Brain pericyte (primary cell): ENCODE results near the gene AK5.

ENCODE experiments used
- DNase-seq: peaks from one replicate; pipeline ENCODE4 v3.0.0-alpha.2; 2012; ENCODE audit warnings: low read depth, low spot score

Gene AK5

DNA sequence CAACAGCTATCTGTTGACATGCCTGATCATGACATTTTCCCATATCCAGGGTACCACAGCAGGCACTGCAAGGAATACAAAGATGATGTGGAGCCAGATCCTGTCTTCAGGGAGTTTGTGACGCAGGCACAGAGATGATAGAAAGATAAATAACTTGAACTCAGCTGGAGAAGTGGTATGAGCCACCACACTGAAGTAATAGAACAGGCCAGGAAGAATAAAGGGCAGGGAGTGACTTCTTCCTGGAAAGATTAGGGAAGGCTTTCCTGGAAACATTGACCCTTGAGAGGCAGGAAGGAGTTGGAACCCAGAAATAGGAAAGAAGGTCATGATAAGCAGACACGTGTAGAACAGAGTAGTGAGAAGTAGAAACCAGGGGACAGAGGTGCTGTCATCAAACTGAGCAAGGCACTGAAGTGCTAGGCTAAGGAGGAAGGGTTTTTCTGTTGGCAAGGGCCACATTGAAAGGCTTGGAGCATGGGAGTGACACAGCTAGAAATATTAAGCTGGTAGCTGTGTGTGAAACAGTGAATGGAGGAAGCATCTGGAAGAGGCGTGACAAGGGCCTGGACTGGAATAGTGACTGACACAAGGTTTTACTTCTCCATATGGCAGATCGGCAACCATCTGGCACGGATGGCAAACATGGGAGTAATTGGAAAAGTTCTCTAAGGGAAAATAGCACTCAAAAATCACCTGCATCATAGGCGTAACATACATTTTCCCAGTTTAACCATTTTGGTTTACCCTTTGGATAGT, 68.4 kb downstream of the AK5 start:
- DNase-seq = no peak

GRCh38 chr1:77354536-77354935, 72.7 kb downstream of the AK5 start:
- no peak for DNase-seq

- no peak for DNase-seq
Measured at GRCh38 chr1:77355010-77355409, 73.2 kb downstream of the AK5 start.

GRCh38 chr1:77356136-77356535, 74.3 kb downstream of the AK5 start:
- no peak for DNase-seq

DNA sequence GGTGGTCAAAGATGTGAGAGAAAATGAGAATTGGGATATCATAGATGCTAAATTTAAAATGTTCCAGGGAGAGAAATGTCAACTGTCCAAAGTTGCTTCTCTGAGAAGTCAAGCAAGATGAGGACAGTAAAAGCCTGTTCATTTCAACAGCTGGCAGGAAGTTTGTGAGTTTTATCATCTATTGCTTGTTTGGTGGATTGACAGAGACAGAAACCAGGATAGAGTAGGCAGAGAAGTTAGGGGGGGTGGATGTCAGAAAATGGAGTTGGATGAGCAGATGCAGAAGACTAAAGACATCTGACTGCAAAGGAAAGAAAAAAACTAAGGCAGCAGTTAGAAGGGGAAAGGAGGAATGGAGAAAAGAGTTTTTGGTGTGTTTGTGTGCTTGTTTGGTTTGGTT, 78.4 kb downstream of the AK5 start:
- DNase-seq = no peak

GRCh38 chr1:77361621-77362020, 79.8 kb downstream of the AK5 start:
- no peak for DNase-seq

DNA sequence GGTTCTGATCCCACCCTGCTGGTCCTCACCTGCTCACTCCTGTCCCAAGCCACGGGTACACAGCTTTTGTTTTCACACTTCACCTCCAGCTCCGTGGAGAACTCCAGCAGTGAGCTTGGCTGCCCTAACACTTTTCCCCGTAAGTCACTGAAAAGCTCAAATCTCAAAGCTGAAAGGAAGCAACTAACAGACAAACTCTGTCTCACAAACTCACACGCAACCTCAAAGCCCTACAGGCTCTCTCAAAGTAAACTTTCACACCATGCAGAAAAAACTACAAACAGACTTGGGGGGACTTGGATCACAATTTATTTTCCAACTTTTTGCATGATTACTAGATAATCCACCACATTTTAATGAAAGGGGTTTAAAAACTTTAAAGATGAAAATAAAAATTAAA, 88.3 kb downstream of the AK5 start:
- no peak for DNase-seq

GRCh38 chr1:77370583-77371306, 88.9 kb downstream of the AK5 start:
- peak; percentile 41 for DNase-seq

DNA sequence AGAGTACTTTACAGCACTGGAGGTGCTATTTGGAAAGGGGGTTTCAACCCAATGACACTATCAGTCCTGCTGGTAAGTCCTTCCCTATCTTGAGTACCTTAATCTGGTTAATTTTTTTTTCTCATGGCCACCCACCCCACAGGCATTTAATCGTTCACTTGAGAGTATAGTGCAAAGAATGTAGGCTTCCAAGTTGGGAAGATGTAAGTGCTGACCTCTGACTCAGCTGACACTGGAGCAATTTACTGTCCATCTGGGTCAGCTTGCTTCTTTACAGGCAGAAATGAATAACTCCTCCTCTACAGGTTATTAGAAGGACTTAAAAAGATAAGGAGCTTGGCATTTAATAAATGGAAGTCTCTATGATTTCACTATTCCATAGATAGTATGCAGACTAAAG, 89.6 kb downstream of the AK5 start:
- DNase-seq = no peak

DNA sequence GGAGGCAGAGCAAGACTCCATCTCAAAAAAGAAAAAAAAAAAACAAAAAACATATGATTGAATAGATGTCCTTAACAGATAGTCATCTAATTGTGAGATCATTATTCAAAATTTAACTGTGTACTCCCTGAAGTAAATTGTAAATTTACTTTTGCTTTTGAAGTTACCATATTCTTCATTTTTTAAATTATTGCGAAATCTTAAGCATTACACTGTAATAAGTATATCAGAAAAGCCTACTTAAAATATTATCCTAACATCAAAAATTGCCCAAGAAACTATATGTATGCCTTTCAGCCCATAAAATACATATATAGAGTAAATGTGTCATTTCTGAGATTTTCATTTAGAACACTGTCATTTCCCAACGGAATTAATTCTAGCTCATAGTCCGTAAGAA, 91.9 kb downstream of the AK5 start:
- DNase-seq = no peak

- no peak for DNase-seq
Measured at GRCh38 chr1:77375541-77375940, 93.7 kb downstream of the AK5 start.

- DNase-seq = no peak
Measured at GRCh38 chr1:77375990-77376389, 94.2 kb downstream of the AK5 start.

GRCh38 chr1:77378723-77379535, 97.1 kb downstream of the AK5 start:
- DNase-seq = peak; percentile 94

DNA sequence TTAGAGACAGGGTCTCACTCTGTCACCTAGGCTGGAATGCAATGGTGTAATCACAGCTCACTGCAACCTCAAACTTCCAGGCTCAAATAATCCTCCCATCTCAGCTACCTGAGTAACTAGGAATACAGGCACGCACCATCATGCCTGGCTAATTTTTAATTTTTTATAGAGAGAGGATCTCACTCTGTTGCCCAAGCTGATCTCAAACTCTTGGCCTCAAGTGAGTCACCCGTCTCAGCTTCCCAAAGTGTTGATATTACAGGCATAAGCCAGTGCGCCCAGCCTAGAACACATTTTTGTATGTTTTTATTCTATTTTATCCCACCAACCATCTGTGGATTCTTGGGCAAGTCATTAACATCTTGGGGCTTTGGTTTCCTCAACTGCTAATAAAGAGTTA, 100.5 kb downstream of the AK5 start:
- no peak for DNase-seq

GRCh38 chr1:77383236-77383635, 101.4 kb downstream of the AK5 start:
- DNase-seq = no peak

- no peak for DNase-seq
Measured at GRCh38 chr1:77385551-77385950, 103.7 kb downstream of the AK5 start.

DNA sequence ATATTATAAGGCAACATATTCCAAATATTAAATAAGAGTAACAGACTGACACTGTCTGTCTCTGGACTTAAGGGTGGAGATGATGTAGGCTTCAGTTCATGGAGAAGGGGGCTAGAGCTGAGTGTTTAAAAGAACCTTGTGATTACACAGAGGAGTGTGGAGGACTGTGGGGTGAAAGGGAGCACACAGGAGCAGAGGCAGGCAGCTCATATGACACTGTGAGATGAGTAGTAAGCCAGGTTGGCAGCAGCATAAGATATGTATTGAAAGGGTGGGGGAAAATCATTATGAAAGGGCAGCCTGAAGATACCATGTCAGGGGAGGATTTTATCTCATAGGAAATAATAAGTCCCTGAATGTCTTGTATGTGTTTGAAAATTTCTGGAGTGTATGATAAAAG, 104.5 kb downstream of the AK5 start:
- no peak for DNase-seq

DNA sequence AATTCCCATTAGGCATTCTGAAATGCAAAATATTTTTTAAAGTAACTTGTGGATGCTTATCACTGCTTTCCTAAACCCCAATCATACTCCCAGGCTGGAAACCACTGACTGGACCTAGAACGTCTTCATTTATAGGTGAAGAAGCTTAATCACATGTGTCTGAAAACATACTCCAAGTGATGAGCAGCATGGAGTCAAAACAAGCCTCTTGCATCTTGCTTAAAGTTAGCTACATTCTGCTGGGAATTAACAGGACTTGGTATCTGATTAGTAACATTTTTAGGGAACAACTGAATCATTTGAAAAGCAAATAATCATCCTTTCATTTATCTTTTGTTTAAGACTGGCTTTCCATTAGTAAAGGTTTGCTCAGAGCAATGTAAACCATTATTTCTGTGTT, 105.7 kb downstream of the AK5 start:
- no peak for DNase-seq

GRCh38 chr1:77388661-77389060, 106.8 kb downstream of the AK5 start:
- no peak for DNase-seq

GRCh38 chr1:77392486-77392885, 110.7 kb downstream of the AK5 start:
- no peak for DNase-seq

DNA sequence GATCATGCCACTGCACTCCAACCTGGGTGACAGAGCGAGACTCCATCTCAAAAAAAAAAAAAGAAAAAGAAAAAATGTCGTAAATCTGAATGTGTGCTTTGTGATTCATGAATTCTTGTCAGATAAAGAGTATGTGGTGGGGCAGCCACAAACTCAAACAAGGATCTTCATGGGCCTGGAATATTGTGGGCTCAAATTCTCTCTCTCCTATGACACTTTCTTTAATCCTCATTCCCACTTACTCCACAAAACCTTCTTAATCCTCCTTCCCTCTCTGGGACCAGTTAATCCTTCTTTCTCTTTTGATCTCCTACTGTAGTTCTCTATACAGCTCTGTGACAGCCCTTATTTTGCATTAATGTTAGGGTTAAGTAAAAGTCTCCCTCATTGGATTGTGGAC, 112.3 kb downstream of the AK5 start:
- DNase-seq = no peak

DNA sequence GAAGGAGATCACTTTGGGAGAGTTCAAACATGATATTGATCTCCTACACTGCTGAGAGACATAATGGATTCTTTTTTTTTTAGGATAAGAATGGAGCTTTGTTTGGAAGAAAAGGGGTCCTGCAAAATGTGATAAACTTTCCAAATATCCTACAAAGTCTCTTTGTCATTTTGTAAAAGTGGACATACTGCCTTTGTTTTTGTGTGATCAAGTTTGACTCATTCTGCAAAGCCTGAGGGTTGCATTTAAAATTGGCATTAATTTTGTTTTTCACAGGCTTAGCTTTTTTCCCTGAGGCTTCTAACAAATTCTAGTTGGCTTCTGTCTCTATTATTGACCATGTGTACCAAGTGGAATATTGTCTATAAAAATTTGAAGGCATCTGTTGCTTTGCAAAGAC, 113.2 kb downstream of the AK5 start:
- no peak for DNase-seq

DNA sequence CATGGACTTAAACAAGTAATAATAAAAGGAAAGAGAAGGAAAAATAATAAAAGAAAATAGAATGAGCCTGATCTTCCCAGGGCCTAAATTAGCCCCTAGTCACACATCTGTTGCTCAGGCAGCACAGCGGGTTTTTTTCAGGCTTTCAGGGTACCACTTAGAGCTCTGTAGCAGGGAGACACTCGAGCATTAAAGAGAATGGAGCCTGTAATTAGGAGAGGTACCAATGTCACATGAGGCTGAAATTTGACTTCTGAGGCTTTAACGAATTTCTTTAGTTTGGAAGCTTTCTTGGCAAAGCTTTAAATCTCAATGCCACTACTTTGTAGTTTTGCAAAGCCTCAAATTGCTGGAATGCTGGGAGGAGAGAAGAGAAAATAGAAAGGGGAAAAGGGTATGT, 116.3 kb downstream of the AK5 start:
- no peak for DNase-seq
